Stimulated activated CD8-positive, alpha-beta memory T cell treated with anti-CD3 and anti-CD28 coated beads, Interleukin-7, amount 100 ng/mL, for 48 hours (primary cell): ENCODE data around the gene GPC6.

Experiments used
- DNase-seq, 2 donors: peaks; one replicate each; pipeline ENCODE4 v3.0.0-alpha.2; 2020; ENCODE audit warnings: low read depth in 1 of 2; ENCODE audit errors: extremely low read depth in 1 of 2

Gene GPC6

DNA sequence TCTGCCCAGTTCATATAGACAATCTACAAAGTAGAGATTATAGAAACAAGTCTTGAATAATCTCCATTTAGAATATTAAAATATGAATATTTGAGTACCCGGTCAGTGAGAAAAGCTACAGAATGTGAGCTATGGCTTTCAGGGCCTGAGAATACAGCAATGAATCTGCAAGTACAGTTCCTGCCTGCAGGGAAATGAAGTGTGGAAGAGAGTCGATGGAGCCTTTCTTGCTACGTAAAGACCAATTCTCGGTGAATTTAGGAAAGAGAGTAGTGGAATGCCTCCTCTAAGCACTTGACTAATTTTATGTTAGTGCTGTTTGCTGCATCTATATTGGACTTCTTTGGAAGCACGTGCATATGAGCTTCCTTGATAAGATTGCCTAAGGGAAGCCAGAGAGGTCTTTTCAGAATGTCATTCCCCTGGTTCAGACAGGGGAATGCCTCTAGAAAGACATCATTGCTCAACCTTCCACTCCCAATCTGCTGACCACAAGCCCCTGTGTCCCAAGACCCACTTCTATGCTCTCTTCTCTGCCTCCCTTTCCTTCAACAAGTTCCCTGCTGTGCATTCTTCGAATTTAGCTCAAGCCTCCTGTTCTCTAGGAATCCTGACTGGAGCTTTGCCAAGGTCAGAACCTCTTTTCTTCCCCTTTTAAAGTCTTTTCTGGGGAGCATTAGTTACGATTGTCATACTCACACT, 41.9 kb downstream of the GPC6 start:
- no peak for DNase-seq

DNA sequence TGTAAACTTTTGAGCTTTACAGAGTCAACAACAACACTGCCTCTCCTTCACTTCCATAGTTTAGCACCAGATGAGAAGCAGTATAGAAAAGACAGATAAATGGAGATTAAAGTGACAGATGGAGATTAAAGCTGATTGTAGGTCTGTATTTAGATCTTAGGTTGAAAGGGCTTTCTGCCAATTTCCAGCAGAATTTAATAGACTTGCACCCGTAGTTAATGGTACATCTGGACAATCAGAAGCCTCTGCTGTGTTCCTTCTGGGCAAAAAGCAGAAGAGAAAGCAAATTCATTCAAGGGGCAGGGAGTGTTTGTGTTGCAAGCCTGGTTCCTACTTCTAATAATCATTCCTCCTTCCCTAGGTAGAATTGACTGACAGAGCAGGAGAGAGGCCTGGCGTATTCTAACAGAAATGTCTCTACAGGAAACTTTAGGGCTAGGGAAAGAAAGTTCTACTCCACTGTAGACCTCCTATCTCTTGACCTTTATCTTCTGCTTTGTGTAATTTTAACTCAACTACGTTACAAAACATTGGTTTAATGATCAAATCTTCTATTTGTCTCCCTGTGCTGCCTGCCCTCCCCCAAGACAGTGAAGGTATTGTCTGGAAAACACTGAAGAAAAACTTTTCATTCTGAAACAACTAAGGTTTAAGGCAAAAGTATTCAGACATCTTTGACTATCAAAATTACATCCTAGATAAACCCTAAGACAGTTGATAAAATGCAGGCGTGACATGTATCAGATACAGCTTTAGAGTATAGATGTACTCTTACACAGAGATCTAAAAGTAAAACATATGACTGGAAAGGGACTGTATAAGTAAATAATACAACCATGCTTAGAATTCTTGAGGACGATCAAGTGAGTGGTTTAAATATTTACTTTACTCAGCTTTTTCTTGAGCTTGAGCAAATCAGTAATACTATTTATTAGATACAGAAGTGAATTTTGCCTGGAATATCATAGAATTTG, 44.4 kb downstream of the GPC6 start:
- DNase-seq: no peak

DNA sequence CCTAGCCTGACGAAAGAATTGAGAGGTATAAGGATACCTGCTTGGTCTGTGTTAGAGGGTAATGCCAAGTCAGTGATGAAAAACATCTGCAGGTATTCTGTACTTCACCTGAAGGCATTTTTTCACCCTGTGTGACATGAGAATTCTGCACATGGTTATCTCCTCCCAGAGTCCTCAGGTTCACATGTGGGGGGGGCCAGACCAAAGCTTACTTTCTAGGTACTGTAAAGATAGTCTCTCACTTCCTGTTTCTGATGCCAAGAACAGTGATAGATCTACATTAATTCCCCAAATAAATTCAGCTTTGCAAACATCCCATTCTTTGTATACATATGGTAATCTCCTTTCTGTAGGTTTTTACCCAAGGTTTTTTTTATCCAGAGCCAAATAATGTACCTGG, 53.4 kb downstream of the GPC6 start:
- DNase-seq: no peak

DNA sequence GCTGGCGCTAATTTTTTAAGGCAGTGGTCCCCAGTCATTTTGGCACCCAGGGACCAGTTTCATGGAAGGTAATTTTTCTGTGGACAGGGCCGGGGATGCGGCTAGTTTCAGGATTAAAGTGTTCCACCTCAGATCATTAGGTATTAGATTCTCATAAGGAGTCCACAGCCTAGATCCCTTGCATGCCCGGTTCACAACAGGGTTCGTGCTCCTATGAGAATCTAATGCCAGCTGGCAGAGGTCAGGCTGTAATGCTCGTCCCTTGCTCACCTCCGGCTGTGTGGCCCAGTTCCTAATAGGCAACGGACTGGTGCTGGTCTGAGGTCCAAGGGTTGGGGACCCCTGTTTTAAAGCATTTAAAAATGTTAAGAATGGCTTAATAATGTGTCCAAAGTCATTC, 54.1 kb downstream of the GPC6 start:
- no peak for DNase-seq

DNA sequence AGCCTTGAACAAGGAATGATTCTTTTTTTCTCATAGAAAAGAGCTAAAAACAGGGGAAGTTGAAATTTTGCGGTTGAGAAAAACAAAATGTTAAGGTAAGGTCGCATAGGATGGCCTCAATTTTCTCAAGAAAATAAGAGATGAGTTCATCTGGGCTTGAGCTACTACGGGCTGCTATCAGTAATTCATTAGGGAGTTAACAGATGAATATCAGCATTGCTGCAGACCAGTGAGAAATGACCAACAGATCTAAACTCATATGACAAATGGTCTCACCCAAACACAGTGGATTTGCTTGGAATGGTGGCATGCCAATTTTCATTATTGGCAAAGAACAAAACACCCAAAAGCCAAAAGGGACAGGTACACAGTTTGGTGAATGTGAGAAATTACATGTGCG, 56.6 kb downstream of the GPC6 start:
- DNase-seq: no peak

GRCh38 chr13:93284064-93284463, 57.5 kb downstream of the GPC6 start:
- no peak for DNase-seq

DNA sequence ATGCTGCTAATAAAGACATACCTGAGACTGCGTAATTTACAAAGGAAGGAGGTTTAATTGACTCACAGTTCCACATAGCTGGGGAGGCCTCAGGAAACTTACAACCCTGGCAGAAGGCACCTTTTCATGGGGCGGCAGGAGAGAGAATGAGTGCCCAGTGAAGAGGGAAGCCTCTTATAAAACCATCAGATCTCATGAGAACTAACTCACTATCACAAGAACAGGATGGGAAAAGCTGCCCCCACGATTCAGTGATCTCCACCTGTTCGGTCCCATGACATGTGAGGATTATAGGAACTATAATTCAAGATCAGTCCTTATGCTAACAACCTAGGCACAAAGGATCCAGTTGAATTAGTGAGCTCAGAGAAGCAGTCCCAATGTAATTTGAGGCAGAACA, 59.4 kb downstream of the GPC6 start:
- no peak for DNase-seq

DNA sequence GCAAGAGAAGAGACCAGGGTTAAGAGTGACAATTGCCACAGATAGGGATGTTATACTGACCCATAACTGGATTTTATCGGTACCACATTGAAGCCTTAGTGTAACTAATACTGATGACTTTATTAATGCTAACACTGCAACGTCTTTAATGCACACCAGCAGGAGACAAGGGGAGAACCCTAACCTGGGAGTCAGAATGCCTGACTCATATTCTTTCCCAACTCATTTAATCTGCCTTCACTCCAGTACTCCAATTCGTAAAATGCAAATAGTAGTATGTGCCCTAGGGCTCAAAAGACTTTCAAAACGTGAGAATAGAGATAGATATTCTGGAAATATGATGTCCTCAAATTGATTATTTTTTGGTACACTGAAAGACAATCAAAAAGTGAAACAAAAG, 62.4 kb downstream of the GPC6 start:
- DNase-seq: no peak

DNA sequence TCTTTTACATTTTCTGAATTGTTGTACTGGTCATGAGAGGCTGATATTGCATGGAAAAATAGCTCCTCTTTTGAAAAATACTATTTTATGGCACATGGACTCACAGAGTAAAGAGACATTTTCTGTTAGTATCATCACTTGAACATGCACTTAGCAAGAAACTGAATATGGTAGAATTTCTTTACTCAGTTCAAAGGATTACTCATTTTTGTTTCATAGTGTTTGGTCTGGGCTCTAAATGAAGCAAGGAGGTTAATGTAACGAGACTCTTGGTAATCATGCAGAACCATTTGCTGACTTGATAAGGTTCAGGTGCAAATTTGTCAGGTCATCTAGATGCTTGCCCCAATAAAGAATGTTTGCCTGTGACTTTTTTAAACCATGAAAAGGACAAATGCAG, 63.2 kb downstream of the GPC6 start:
- no peak for DNase-seq

DNA sequence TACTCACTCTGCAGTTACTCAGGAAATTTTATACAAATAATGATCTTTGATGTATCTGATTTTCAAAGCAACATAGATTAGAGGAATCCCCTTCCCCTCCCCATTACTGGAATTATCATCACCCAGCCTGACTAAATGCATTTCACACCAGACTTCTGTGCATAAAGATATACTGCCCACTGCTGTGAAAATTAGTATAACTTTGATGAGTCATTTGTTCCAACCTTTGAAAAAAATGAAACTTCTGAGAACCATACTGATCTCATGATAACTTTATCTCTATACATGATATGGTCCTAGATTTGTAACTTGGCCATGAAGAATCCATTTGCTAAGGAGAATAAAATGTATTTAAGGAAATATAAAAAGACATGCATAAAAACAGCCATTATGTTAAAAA, 63.9 kb downstream of the GPC6 start:
- no peak for DNase-seq

- no peak for DNase-seq
These were observed 65.8 kb downstream of the GPC6 start for GRCh38 chr13:93292366-93292765.

DNA sequence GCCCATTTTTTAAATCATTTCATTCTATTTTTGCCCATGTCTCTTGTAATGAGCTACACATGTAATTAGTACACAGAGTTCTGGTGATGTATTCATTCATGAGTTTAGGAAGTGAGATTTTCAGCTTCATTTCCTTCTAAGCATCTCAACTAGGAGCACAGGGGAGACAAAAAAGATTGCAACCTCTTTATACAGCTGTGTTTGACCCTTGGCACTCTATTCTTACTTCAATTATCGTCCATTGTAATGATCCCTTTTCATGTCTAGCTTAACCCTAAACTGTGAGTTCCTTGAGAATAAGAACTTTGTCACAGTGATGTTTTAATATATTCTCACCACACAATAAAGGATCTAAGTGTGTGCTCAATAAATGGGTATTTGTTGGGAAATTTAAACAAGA, 67.1 kb downstream of the GPC6 start:
- DNase-seq: no peak

DNA sequence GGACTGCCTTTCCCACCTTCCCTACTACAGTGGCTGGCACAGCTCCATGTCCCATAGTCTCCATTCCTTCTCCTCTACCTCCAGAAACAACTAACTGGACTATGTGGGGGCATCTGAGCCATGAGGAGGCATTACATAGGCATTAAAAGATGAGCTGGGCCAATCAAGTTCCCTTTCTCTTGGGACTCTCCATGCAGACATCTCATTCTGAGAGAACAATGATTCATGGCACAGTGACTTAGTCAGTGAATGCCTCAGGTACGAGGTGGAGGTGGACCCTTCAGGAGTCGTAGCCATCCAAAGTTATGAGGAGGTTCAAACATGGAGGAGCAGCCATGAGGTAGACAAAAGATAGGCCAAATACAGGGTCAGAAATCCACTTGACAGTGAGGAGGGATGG, 70.0 kb downstream of the GPC6 start:
- no peak for DNase-seq

DNA sequence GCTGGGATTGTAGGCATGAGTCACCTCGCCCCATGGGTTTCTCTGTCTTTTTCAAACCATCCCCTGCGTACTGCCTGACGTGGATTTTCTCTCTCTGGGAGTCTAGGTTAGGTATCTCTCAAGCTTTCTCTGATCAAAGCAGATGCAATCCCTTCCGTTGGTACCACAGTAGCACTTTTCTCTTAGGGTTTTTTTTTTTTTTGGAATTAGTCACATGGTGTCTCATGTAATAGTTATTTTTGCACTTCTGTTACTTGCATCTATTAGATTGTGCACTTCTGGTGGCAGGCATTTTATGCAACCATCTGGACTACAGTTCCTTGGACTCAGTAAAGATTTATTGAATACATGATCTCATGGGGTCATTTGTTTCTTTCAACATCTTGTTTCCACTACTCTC, 72.1 kb downstream of the GPC6 start:
- no peak for DNase-seq

GRCh38 chr13:93304134-93304533, 77.5 kb downstream of the GPC6 start:
- no peak for DNase-seq

- DNase-seq: no peak
These were observed 78.4 kb downstream of the GPC6 start for GRCh38 chr13:93304868-93305613.

GRCh38 chr13:93305886-93306285, 79.3 kb downstream of the GPC6 start:
- no peak for DNase-seq

DNA sequence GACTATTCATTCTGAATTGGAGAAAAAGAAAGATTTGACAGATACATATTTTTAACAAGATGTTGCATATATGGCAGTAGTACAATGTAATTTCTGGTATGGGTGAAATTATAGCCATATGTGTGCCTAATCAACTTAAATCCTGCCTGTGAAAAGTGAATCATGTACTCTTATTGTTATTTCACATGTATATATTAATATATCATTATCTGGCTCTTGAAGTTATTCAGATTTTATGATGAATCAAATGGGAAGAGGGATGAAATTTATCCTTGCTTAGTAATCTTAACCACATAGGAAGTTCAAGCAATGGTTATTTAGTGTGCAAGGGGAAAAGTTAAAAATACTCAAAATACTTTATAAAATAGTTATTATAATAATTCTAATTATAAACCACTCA, 80.5 kb downstream of the GPC6 start:
- no peak for DNase-seq

DNA sequence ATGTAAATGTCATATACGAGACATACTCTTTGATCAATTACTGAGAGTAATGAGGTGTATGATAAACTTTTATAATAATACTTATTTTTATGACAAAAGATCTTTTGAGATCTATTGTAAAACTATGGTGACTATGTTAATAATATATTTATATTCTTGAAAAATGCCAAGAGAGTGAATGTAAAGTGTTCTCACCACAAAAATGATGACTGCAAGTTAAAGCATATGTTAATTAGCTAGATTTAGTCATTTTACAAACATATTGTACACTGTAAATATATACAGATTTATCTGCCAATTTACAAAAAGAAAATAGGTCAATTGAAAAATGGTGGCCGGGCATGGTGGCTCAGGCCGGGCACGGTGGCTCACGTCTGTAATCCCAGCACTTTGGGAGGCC, 81.0 kb downstream of the GPC6 start:
- DNase-seq: no peak

GRCh38 chr13:93309886-93310523, 83.4 kb downstream of the GPC6 start:
- DNase-seq: no peak

DNA sequence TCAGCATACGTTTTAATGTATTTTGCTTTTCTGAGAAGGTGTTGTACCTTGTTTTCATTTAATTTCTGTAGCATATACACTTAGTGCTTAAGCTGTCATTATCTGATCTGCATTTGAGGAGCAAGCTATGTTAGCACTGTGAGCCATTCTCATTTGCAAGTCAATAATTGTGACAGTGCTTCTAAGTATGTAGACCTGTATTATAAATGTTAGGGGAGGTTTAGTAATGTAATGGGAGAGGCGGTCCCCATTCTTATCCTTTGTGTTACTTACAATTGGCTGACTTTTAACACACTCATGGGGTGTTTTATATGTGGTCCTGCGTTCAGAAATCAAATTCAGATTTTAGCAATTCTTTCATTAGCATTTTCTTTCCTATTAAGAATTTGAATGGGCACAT, 90.2 kb downstream of the GPC6 start:
- DNase-seq: no peak
